Effector memory CD8-positive, alpha-beta T cell (primary cell): ENCODE measurements around the gene TM4SF4.
"Not testable (repeated sequence)": the region's sequence is repeated elsewhere in the genome, so short reads cannot be mapped to it uniquely, and the experiment has no call there.

Experiments
- ATAC-seq: fragments of 150-1000 bp; cut with Tn5 transposase; replicated peaks from 2 replicates; pipeline ENCODE4 v1.10.0; 2021; ENCODE audit warnings: mild to moderate bottlenecking, moderate library complexity
- DNase-seq, 3 experiments: peaks; one replicate each; pipeline ENCODE4 v3.0.0; 2021
- H3K27ac Mint-ChIP-seq, 2 donors: one replicate each; pipeline ENCODE4 v1.8.0; 2022; ENCODE audit warnings: mild to moderate bottlenecking in 2 of 2, mixed read lengths in 2 of 2, moderate library complexity in 2 of 2
- H3K27me3 Mint-ChIP-seq, 2 donors: one replicate each; pipeline ENCODE4 v1.8.0; 2022; ENCODE audit warnings: mixed read lengths in 2 of 2
- H3K36me3 Mint-ChIP-seq: one replicate; pipeline ENCODE4 v1.8.0; 2022; ENCODE audit warnings: mild to moderate bottlenecking, moderate library complexity, mixed read lengths; ENCODE audit not compliant: insufficient read depth
- H3K4me1 Mint-ChIP-seq, 2 donors: one replicate each; pipeline ENCODE4 v1.8.0; 2022; ENCODE audit warnings: low read depth in 2 of 2, mixed read lengths in 2 of 2
- H3K4me3 Mint-ChIP-seq, 2 donors: one replicate each; pipeline ENCODE4 v1.8.0; 2022; ENCODE audit warnings: mild to moderate bottlenecking in 2 of 2, mixed read lengths in 2 of 2, moderate library complexity in 2 of 2
- H3K9me3 Mint-ChIP-seq, 2 donors: one replicate each; pipeline ENCODE4 v1.8.0; 2022; ENCODE audit warnings: mixed read lengths in 2 of 2

TM4SF4 gene

GRCh38 chr3:149443545-149443912 is 31.0 kb upstream of the TM4SF4 start:
- no peak overlapping the region for H3K27ac Mint-ChIP-seq
- ATAC-seq (no peak), DNase-seq (no peak)
- no peak overlapping the region for H3K4me3 Mint-ChIP-seq
- H3K9me3 Mint-ChIP-seq: no peaks in the 10 kb centered on the region
- no peaks in the 10 kb centered on the region for H3K4me1 Mint-ChIP-seq
- peaks cover 3% of the 10 kb centered on the region for H3K36me3 Mint-ChIP-seq
- peaks cover 9 to 15% of the 10 kb centered on the region in 2 donors for H3K27me3 Mint-ChIP-seq

- peaks cover 13 to 22% of the 10 kb centered on the region in 2 donors for H3K27me3 Mint-ChIP-seq
- not testable (repeated sequence) for H3K9me3 Mint-ChIP-seq, DNase-seq, H3K4me1 Mint-ChIP-seq, H3K4me3 Mint-ChIP-seq, H3K36me3 Mint-ChIP-seq, H3K27ac Mint-ChIP-seq, ATAC-seq
Observed at GRCh38 chr3:149444867-149445266, 29.6 kb upstream of the TM4SF4 start.

- H3K27me3 Mint-ChIP-seq: peaks cover 17 to 19% of the 10 kb centered on the region in 2 donors
- H3K27ac Mint-ChIP-seq: no peak overlapping the region
- ATAC-seq: no peak
- peaks cover 3% of the 10 kb centered on the region for H3K36me3 Mint-ChIP-seq
- H3K9me3 Mint-ChIP-seq: peaks cover 5 to 8% of the 10 kb centered on the region in 2 donors
- H3K4me1 Mint-ChIP-seq: no peaks in the 10 kb centered on the region
- H3K4me3 Mint-ChIP-seq: no peak overlapping the region
- no peak for DNase-seq
Observed at GRCh38 chr3:149448331-149448831, 26.1 kb upstream of the TM4SF4 start.

GRCh38 chr3:149449182-149449581 is 25.3 kb upstream of the TM4SF4 start:
- H3K9me3 Mint-ChIP-seq: peaks cover 5 to 8% of the 10 kb centered on the region in 2 donors
- no peak for DNase-seq
- H3K4me3 Mint-ChIP-seq: no peak overlapping the region
- no peak for ATAC-seq
- peaks cover 15 to 20% of the 10 kb centered on the region in 2 donors for H3K27me3 Mint-ChIP-seq
- H3K27ac Mint-ChIP-seq: no peak overlapping the region
- no peaks in the 10 kb centered on the region for H3K4me1 Mint-ChIP-seq
- peaks cover 3% of the 10 kb centered on the region for H3K36me3 Mint-ChIP-seq

GRCh38 chr3:149449799-149450198 is 24.7 kb upstream of the TM4SF4 start:
- H3K9me3 Mint-ChIP-seq: peaks cover 5 to 8% of the 10 kb centered on the region in 2 donors
- H3K4me3 Mint-ChIP-seq: no peak overlapping the region
- peaks cover 3% of the 10 kb centered on the region for H3K36me3 Mint-ChIP-seq
- no peak overlapping the region for H3K27ac Mint-ChIP-seq
- ATAC-seq (no peak), DNase-seq (no peak)
- H3K27me3 Mint-ChIP-seq: peaks cover 21 to 27% of the 10 kb centered on the region in 2 donors
- H3K4me1 Mint-ChIP-seq: no peaks in the 10 kb centered on the region

- DNase-seq: no peak
Observed at GRCh38 chr3:149450281-149450680, 24.2 kb upstream of the TM4SF4 start.

GRCh38 chr3:149452036-149452435 is 22.5 kb upstream of the TM4SF4 start:
- DNase-seq (no peak), ATAC-seq (no peak)
- H3K4me3 Mint-ChIP-seq: no peak overlapping the region
- H3K9me3 Mint-ChIP-seq: peaks cover 5 to 8% of the 10 kb centered on the region in 2 donors
- no peak overlapping the region for H3K27ac Mint-ChIP-seq
- peaks cover 32 to 40% of the 10 kb centered on the region in 2 donors for H3K27me3 Mint-ChIP-seq
- no peaks in the 10 kb centered on the region for H3K36me3 Mint-ChIP-seq
- no peaks in the 10 kb centered on the region for H3K4me1 Mint-ChIP-seq

More at GRCh38 chr3:149450281-149450680, 24.2 kb upstream of the TM4SF4 start:
- H3K36me3 Mint-ChIP-seq: peaks cover 3% of the 10 kb centered on the region
- H3K27me3 Mint-ChIP-seq: peaks cover 25 to 31% of the 10 kb centered on the region in 2 donors
- no peaks in the 10 kb centered on the region for H3K4me1 Mint-ChIP-seq
- H3K27ac Mint-ChIP-seq: no peak overlapping the region
- H3K4me3 Mint-ChIP-seq: no peak overlapping the region
- H3K9me3 Mint-ChIP-seq: peaks cover 5 to 8% of the 10 kb centered on the region in 2 donors
- no peak for ATAC-seq

GRCh38 chr3:149453140-149453805 is 21.2 kb upstream of the TM4SF4 start:
- DNase-seq (no peak), ATAC-seq (no peak)
- peaks cover 5 to 8% of the 10 kb centered on the region in 2 donors for H3K9me3 Mint-ChIP-seq
- no peaks in the 10 kb centered on the region for H3K4me1 Mint-ChIP-seq
- H3K27me3 Mint-ChIP-seq: peaks cover 32 to 40% of the 10 kb centered on the region in 2 donors
- no peak overlapping the region for H3K27ac Mint-ChIP-seq
- no peak overlapping the region for H3K4me3 Mint-ChIP-seq
- H3K36me3 Mint-ChIP-seq: no peaks in the 10 kb centered on the region

GRCh38 chr3:149454746-149455145 is 19.8 kb upstream of the TM4SF4 start:
- H3K27ac Mint-ChIP-seq: no peak overlapping the region

GRCh38 chr3:149455366-149455765 is 19.1 kb upstream of the TM4SF4 start:
- H3K27me3 Mint-ChIP-seq: peaks cover 24 to 28% of the 10 kb centered on the region in 2 donors
- H3K9me3 Mint-ChIP-seq: peaks cover 5 to 8% of the 10 kb centered on the region in 2 donors
- H3K27ac Mint-ChIP-seq: no peak overlapping the region
- ATAC-seq (no peak), DNase-seq (no peak)
- no peak overlapping the region for H3K4me3 Mint-ChIP-seq
- H3K4me1 Mint-ChIP-seq: no peaks in the 10 kb centered on the region
- no peaks in the 10 kb centered on the region for H3K36me3 Mint-ChIP-seq

More at GRCh38 chr3:149454746-149455145, 19.8 kb upstream of the TM4SF4 start:
- Mint-ChIP-seq H3K36me3 (no peaks in the 10 kb centered on the region), H3K4me1 (no peaks in the 10 kb centered on the region), H3K9me3 (peaks cover 5 to 8% of the 10 kb centered on the region in 2 donors), H3K27me3 (peaks cover 30 to 34% of the 10 kb centered on the region in 2 donors), H3K4me3 (no peak overlapping the region)
- DNase-seq (no peak), ATAC-seq (no peak)

- Mint-ChIP-seq H3K4me1 (no peaks in the 10 kb centered on the region), H3K4me3 (no peak overlapping the region)
Observed at GRCh38 chr3:149455989-149456388, 18.5 kb upstream of the TM4SF4 start.

GRCh38 chr3:149459491-149460059 is 14.9 kb upstream of the TM4SF4 start:
- Mint-ChIP-seq H3K27ac (no peak overlapping the region), H3K27me3 (peaks cover 19 to 49% of the 10 kb centered on the region in 2 donors), H3K9me3 (no peaks in the 10 kb centered on the region), H3K4me1 (no peaks in the 10 kb centered on the region), H3K4me3 (no peak overlapping the region), H3K36me3 (no peaks in the 10 kb centered on the region)
- no peak for ATAC-seq
- DNase-seq: no peak

More at GRCh38 chr3:149455989-149456388, 18.5 kb upstream of the TM4SF4 start:
- peaks cover 5 to 8% of the 10 kb centered on the region in 2 donors for H3K9me3 Mint-ChIP-seq
- no peaks in the 10 kb centered on the region for H3K36me3 Mint-ChIP-seq
- no peak overlapping the region for H3K27ac Mint-ChIP-seq
- no peak for ATAC-seq
- DNase-seq: no peak
- H3K27me3 Mint-ChIP-seq: peaks cover 21 to 28% of the 10 kb centered on the region in 2 donors

GRCh38 chr3:149460117-149460516 is 14.4 kb upstream of the TM4SF4 start:
- no peaks in the 10 kb centered on the region for H3K4me1 Mint-ChIP-seq
- no peak overlapping the region for H3K4me3 Mint-ChIP-seq
- DNase-seq: no peak
- no peak overlapping the region for H3K27ac Mint-ChIP-seq
- no peak for ATAC-seq
- peaks cover 15 to 49% of the 10 kb centered on the region in 2 donors for H3K27me3 Mint-ChIP-seq
- H3K36me3 Mint-ChIP-seq: no peaks in the 10 kb centered on the region
- no peaks in the 10 kb centered on the region for H3K9me3 Mint-ChIP-seq

- H3K9me3 Mint-ChIP-seq: no peaks in the 10 kb centered on the region
- no peak overlapping the region for H3K27ac Mint-ChIP-seq
- no peak for ATAC-seq
- no peak for DNase-seq
- H3K36me3 Mint-ChIP-seq: no peaks in the 10 kb centered on the region
- peaks cover 14 to 41% of the 10 kb centered on the region in 2 donors for H3K27me3 Mint-ChIP-seq
- H3K4me3 Mint-ChIP-seq: no peak overlapping the region
- no peaks in the 10 kb centered on the region for H3K4me1 Mint-ChIP-seq
Observed at GRCh38 chr3:149462051-149462450, 12.4 kb upstream of the TM4SF4 start.
